ENCODE measurements around the gene MYMX. TPM values are rescaled to one million over a fixed set of nuclear protein-coding genes. Genes with fewer than 3 reads are reported as not detected.

Gene MYMX
- total and polyA plus RNA-seq, 4 donors = 0.14 TPM; not detected in 3

DNA sequence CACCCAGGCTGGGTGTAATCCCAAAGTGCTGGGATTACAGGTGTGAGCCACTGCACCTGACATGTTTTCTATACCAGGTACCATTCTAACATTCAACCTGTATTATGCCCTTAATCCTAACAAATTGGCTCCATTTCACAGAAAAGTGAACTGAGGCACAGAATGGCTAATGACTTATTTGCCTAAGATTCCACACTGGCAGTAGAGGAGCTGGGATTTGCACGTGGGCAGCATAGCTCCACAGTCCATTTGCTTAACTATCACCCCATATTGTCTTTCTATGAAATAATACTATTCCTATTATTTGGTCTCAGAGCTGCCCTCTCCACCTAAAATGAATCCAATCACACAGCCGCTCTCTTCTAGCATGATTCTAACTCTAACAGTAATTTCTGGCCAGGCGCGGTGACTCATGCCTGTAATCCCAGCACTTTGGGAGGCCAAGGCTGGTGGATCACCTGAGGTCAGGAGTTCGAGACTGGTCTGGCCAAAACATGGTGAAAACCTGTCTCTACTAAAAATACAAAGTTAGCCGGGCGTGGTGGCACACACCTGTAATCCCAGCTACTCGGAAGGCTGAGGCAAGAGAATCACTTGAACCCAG lies 23.3 kb upstream of the MYMX start:
- no peak overlapping the region for H3K27ac ChIP-seq (ENCODE audit: low read depth in 1 of 2, low read length in 2 of 2)
- H3K36me3 ChIP-seq (ENCODE audit: control insufficient read depth in 4 of 4, insufficient read depth in 3 of 4, low read depth in 1 of 4, low read length in 3 of 4) = no peaks in the 10 kb centered on the region

DNA sequence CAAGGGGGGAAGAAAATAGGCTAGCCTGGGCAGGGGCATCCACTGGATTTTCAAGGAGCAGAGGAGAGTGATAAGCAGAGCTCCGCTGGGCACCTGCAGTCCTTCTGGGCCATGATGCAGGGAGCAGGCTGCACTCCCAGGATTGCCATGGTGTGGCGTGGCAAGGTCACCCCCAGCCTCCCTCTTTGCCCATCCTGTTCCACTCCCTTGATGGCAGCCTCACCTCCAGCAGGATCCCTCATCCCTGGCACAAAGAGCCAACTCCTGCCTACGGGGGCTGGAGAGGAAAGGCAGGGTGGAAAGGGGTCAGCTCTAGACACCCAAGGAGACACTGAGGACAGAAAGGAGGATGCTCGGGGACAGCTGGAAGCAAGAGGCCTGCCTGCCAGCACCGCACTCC lies 22.4 kb upstream of the MYMX start:
- WGBS = 86% methylated on average over 5 of the region's 5 CpGs
- Histone ChIP-seq H3K36me3 (ENCODE audit: control insufficient read depth in 4 of 4, insufficient read depth in 3 of 4, low read depth in 1 of 4, low read length in 3 of 4) (no peaks in the 10 kb centered on the region), H3K9me3 (ENCODE audit: control insufficient read depth in 4 of 4, low read length in 3 of 4) (no peaks in the 10 kb centered on the region), H3K4me3 (ENCODE audit: low read depth in 1 of 3, low read length in 3 of 3) (no peak overlapping the region), H3K27me3 (ENCODE audit: control insufficient read depth in 4 of 4, insufficient read depth in 4 of 4, low read length in 3 of 4) (no peaks in the 10 kb centered on the region), H3K9ac (ENCODE audit: low read depth in 1 of 2, low read length in 2 of 2) (no peak overlapping the region), H3K27ac (ENCODE audit: low read depth in 1 of 2, low read length in 2 of 2) (no peak overlapping the region), H3K4me1 (ENCODE audit: control insufficient read depth in 4 of 4, insufficient read depth in 4 of 4, low read length in 3 of 4) (no peaks in the 10 kb centered on the region)
- DNase-seq (ENCODE audit: low spot score) = no peak
- TF ChIP-seq, protein P1, sequence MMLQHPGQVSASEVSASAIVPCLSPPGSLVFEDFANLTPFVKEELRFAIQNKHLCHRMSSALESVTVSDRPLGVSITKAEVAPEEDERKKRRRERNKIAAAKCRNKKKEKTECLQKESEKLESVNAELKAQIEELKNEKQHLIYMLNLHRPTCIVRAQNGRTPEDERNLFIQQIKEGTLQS (IDR thresholded peaks at IDR 0.05) = no peak
- TF ChIP-seq SP1 (IDR thresholded peaks at IDR 0.05) (no peak), NR2F2 (IDR thresholded peaks at IDR 0.05) (no peak), HNF4A (conservative IDR thresholded peaks at IDR 0.05) (no peak), REST (IDR thresholded peaks at IDR 0.05) (no peak), JUND (IDR thresholded peaks at IDR 0.05) (no peak), FOXA2 (IDR thresholded peaks at IDR 0.05) (no peak), GABPA (IDR thresholded peaks at IDR 0.05 in 1 of 2, conservative IDR thresholded peaks at IDR 0.05 in 1 of 2) (no peak), RXRA (IDR thresholded peaks at IDR 0.05) (no peak)
- TF ChIP-seq, protein P2, sequence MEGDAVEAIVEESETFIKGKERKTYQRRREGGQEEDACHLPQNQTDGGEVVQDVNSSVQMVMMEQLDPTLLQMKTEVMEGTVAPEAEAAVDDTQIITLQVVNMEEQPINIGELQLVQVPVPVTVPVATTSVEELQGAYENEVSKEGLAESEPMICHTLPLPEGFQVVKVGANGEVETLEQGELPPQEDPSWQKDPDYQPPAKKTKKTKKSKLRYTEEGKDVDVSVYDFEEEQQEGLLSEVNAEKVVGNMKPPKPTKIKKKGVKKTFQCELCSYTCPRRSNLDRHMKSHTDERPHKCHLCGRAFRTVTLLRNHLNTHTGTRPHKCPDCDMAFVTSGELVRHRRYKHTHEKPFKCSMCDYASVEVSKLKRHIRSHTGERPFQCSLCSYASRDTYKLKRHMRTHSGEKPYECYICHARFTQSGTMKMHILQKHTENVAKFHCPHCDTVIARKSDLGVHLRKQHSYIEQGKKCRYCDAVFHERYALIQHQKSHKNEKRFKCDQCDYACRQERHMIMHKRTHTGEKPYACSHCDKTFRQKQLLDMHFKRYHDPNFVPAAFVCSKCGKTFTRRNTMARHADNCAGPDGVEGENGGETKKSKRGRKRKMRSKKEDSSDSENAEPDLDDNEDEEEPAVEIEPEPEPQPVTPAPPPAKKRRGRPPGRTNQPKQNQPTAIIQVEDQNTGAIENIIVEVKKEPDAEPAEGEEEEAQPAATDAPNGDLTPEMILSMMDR (IDR thresholded peaks at IDR 0.05; ENCODE audit: low read depth, low read length, missing input control) = no peak

More for the DNA sequence above, 23.3 kb upstream of the MYMX start:
- no peak for TF ChIP-seq YY1 (IDR thresholded peaks at IDR 0.05)
- no peak for TF ChIP-seq EGR1 (IDR thresholded peaks at IDR 0.05; ENCODE audit: low read depth in 2 of 2)
- TF ChIP-seq, protein P2 (IDR thresholded peaks at IDR 0.05; ENCODE audit: low read depth, low read length, missing input control) = no peak
- TF ChIP-seq HNF4G (IDR thresholded peaks at IDR 0.05) = no peak
- no peak for TF ChIP-seq RAD21 (IDR thresholded peaks at IDR 0.05)
- no peak for TF ChIP-seq FOXA2 (IDR thresholded peaks at IDR 0.05)
- TF ChIP-seq, protein P3, sequence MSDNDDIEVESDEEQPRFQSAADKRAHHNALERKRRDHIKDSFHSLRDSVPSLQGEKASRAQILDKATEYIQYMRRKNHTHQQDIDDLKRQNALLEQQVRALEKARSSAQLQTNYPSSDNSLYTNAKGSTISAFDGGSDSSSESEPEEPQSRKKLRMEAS (IDR thresholded peaks at IDR 0.05) = no peak
- no peak for TF ChIP-seq HNF4A (conservative IDR thresholded peaks at IDR 0.05)
- no peak for TF ChIP-seq SP1 (IDR thresholded peaks at IDR 0.05)
- TF ChIP-seq JUND (IDR thresholded peaks at IDR 0.05) = no peak
- no peak for TF ChIP-seq GABPA (IDR thresholded peaks at IDR 0.05 in 1 of 2, conservative IDR thresholded peaks at IDR 0.05 in 1 of 2)
- no peak for TF ChIP-seq REST (IDR thresholded peaks at IDR 0.05)
- no peaks in the 10 kb centered on the region for H3K4me1 ChIP-seq (ENCODE audit: control insufficient read depth in 4 of 4, insufficient read depth in 4 of 4, low read length in 3 of 4)
- DNase-seq (ENCODE audit: low spot score) = no peak
- H3K9me3 ChIP-seq (ENCODE audit: control insufficient read depth in 4 of 4, low read length in 3 of 4) = no peaks in the 10 kb centered on the region
- no peak overlapping the region for H3K9ac ChIP-seq (ENCODE audit: low read depth in 1 of 2, low read length in 2 of 2)
- H3K27me3 ChIP-seq (ENCODE audit: control insufficient read depth in 4 of 4, insufficient read depth in 4 of 4, low read length in 3 of 4) = no peaks in the 10 kb centered on the region
- WGBS = 97% methylated on average over 8 of the region's 8 CpGs
- H3K4me3 ChIP-seq (ENCODE audit: low read depth in 1 of 3, low read length in 3 of 3) = no peak overlapping the region

Data from liver (tissue), 9 donors.